T-cell (primary cell): ENCODE results near the gene MPRIP. TPM values are rescaled to one million over a fixed set of nuclear protein-coding genes. Genes with fewer than 3 reads are reported as not detected.

Source experiments
- ATAC-seq, 4 experiments: fragments of 200-7000 bp in 3 of 4; fragments of 150-1000 bp in 1 of 4; cut with Tn5 transposase; replicated peaks in 1 of 4; 1 replicate in 3 of 4; 2 replicates in 1 of 4; pipeline ENCODE4 v1.10.0; 2021; ENCODE audit warnings: moderate library complexity in 3 of 4, mild to moderate bottlenecking in 2 of 4, moderate number of reproducible peaks in 1 of 4
- CTCF ChIA-PET, 2 donors: fragments of 300-600 bp; sonication (Branson Sonifier 250); formaldehyde crosslinking; loops; one replicate each; lab custom pipeline; 2022; ENCODE audit warnings: antibody characterized with exemption in 2 of 2; lab: Charles Lee
- POLR2A ChIA-PET, 2 donors: fragments of 300-600 bp; sonication (Branson Sonifier 250); formaldehyde crosslinking; loops; one replicate each; lab custom pipeline; 2022; ENCODE audit warnings: antibody characterized with exemption in 2 of 2; lab: Charles Lee
- DNase-seq, 35 experiments: peaks; one replicate each; pipeline versions ENCODE4 v3.0.0 to v3.0.0-alpha.2; 2013 to 2023
- H3K27ac ChIP-seq: one replicate; pipeline ENCODE4 v1.5.1; 2013; ENCODE audit warnings: low read length
- H3K27me3 ChIP-seq, 2 experiments: replicated peaks in 1 of 2; 1 replicate in 1 of 2; 2 replicates in 1 of 2; pipeline versions ENCODE4 v1.6.1 to v1.7.0; 2013; ENCODE audit warnings: low read length in 1 of 2, mixed read lengths in 1 of 2; ENCODE audit not compliant: control insufficient read depth in 2 of 2, insufficient read depth in 2 of 2; ENCODE audit errors: extremely low read depth in 1 of 2
- H3K36me3 ChIP-seq, 2 donors: 1 replicate in 1 of 2; 2 replicates in 1 of 2; pipeline versions ENCODE4 v1.6.1 to v1.7.0; 2013; ENCODE audit warnings: low read length in 1 of 2; ENCODE audit not compliant: control insufficient read depth in 2 of 2, insufficient read depth in 1 of 2; ENCODE audit errors: extremely low read depth in 1 of 2
- H3K4me1 ChIP-seq, 2 experiments: 1 replicate in 1 of 2; 2 replicates in 1 of 2; pipeline versions ENCODE4 v1.6.1 to v1.7.0; 2013; ENCODE audit warnings: low read length in 2 of 2, mixed read lengths in 1 of 2; ENCODE audit not compliant: insufficient read depth in 2 of 2, control insufficient read depth in 1 of 2; ENCODE audit errors: extremely low read depth in 1 of 2
- H3K4me3 ChIP-seq, 2 donors: 1 replicate in 1 of 2; 2 replicates in 1 of 2; pipeline versions ENCODE4 v1.5.1 to v1.7.0; 2013; ENCODE audit warnings: mild to moderate bottlenecking in 2 of 2, low read length in 1 of 2, moderate library complexity in 1 of 2; ENCODE audit not compliant: control insufficient read depth in 1 of 2; ENCODE audit errors: extremely low read depth in 1 of 2
- H3K9me3 ChIP-seq: 2 replicates; pipeline ENCODE4 v1.7.0; 2013
- H3K27ac Mint-ChIP-seq, 2 donors: one replicate each; pipeline ENCODE4 v1.8.0; 2020 to 2021; ENCODE audit warnings: mild to moderate bottlenecking in 2 of 2, mixed read lengths in 2 of 2
- H3K27me3 Mint-ChIP-seq, 2 donors: one replicate each; pipeline ENCODE4 v1.8.0; 2021 to 2022; ENCODE audit warnings: mixed read lengths in 2 of 2
- H3K36me3 Mint-ChIP-seq: one replicate; pipeline ENCODE4 v1.8.0; 2021; ENCODE audit warnings: mixed read lengths
- H3K4me1 Mint-ChIP-seq, 3 donors: one replicate each; pipeline ENCODE4 v1.8.0; 2020 to 2022; ENCODE audit warnings: mixed read lengths in 3 of 3, mild to moderate bottlenecking in 1 of 3
- H3K4me3 Mint-ChIP-seq, 3 donors: one replicate each; pipeline ENCODE4 v1.8.0; 2020 to 2022; ENCODE audit warnings: mild to moderate bottlenecking in 3 of 3, mixed read lengths in 3 of 3, moderate library complexity in 3 of 3
- H3K9me3 Mint-ChIP-seq, 3 donors: one replicate each; pipeline ENCODE4 v1.8.0; 2020 to 2022; ENCODE audit warnings: mixed read lengths in 3 of 3
- WGBS: methylation state at CpG from one replicate; pipeline ENCODE4 v1.1.5; 2013; ENCODE audit warnings: missing lambda C conversion rate; ENCODE audit not compliant: insufficient coverage; 5-methylcytosine and 5-hydroxymethylcytosine counted together
- total RNA-seq, 35 experiments: library from RNA in 6 of 35; stranded (reverse) in 6 of 35; fragments of 120-200 nt in 1 of 35; gene quantifications; one replicate each; pipeline versions ENCODE4 v1.2.1 to v1.2.4 and lab custom pipeline; 2013 to 2026

The MPRIP gene
- total RNA-seq, 5 donors from 2014 or later (not counting 1 experiment from before 2014, with no cell fraction given): 189 to 266 (median 247) TPM

GRCh38 chr17:17081304-17081940 lies 39.2 kb downstream of the MPRIP start:
- Mint-ChIP-seq H3K27me3 (no peaks in the 10 kb centered on the region), H3K27ac (peak overlapping the region in 1 of 2 donors; percentile 15), H3K4me1 (peaks cover 7 to 18% (median 10%) of the 10 kb centered on the region in 3 donors), H3K4me3 (no peak overlapping the region), H3K36me3 (peaks cover 46% of the 10 kb centered on the region), H3K9me3 (no peaks in the 10 kb centered on the region)
- Histone ChIP-seq H3K27ac (no peak overlapping the region), H3K27me3 (no peaks in the 10 kb centered on the region), H3K36me3 (peaks cover 23 to 57% of the 10 kb centered on the region in 2 donors), H3K9me3 (no peaks in the 10 kb centered on the region), H3K4me3 (no peak overlapping the region), H3K4me1 (peaks cover 0 to 2% of the 10 kb centered on the region in 2 experiments)
- ChIA-PET POLR2A (no interaction called here), CTCF (interaction anchor here in 1 of 2 donors (0.7 kb wide), 1 partner anchor 59 kb away, joined by 5 read pairs; no protein-coding TSS in a partner anchor)
- 98% methylated on average over 9 of the region's 13 CpGs for WGBS
- ATAC-seq (no peak), DNase-seq (no peak)

- 94% methylated on average over 4 of the region's 4 CpGs for WGBS
- DNase-seq: no peak
These were observed 40.6 kb downstream of the MPRIP start for GRCh38 chr17:17082878-17083277.

GRCh38 chr17:17084317-17084835 lies 42.1 kb downstream of the MPRIP start:
- Mint-ChIP-seq H3K4me1 (peaks cover 32 to 42% (median 37%) of the 10 kb centered on the region in 3 donors), H3K27me3 (no peaks in the 10 kb centered on the region), H3K4me3 (no peak overlapping the region), H3K9me3 (no peaks in the 10 kb centered on the region), H3K36me3 (peaks cover 39% of the 10 kb centered on the region), H3K27ac (no peak overlapping the region)
- no peak for DNase-seq
- ChIA-PET POLR2A (no interaction called here), CTCF (interaction anchor here in 1 of 2 donors (0.6 kb wide), 1 partner anchor 699 kb away, joined by 5 read pairs; no protein-coding TSS in a partner anchor)
- H3K27me3 ChIP-seq: no peaks in the 10 kb centered on the region
- no peak overlapping the region for H3K4me3 ChIP-seq
- peaks cover 3 to 49% of the 10 kb centered on the region in 2 donors for H3K36me3 ChIP-seq
- H3K4me1 ChIP-seq: peaks cover 0 to 27% of the 10 kb centered on the region in 2 experiments
- H3K27ac ChIP-seq: no peak overlapping the region
- no peak for ATAC-seq
- H3K9me3 ChIP-seq: no peaks in the 10 kb centered on the region
- 100% methylated on average over 2 of the region's 9 CpGs for WGBS

More at GRCh38 chr17:17082878-17083277, 40.6 kb downstream of the MPRIP start:
- Mint-ChIP-seq H3K4me3 (no peak overlapping the region), H3K36me3 (peaks cover 40% of the 10 kb centered on the region), H3K4me1 (peaks cover 17 to 29% (median 22%) of the 10 kb centered on the region in 3 donors), H3K9me3 (no peaks in the 10 kb centered on the region), H3K27ac (no peak overlapping the region), H3K27me3 (no peaks in the 10 kb centered on the region)
- no peaks in the 10 kb centered on the region for H3K9me3 ChIP-seq
- H3K27ac ChIP-seq: no peak overlapping the region
- H3K4me1 ChIP-seq: peaks cover 0 to 13% of the 10 kb centered on the region in 2 experiments
- ChIA-PET CTCF (no interaction called here), POLR2A (interaction anchor here in 1 of 2 donors (0.5 kb wide), 1 partner anchor 59 kb away, joined by 3 read pairs; no protein-coding TSS in a partner anchor)
- no peak overlapping the region for H3K4me3 ChIP-seq
- no peak for ATAC-seq
- H3K36me3 ChIP-seq: peaks cover 15 to 62% of the 10 kb centered on the region in 2 donors
- H3K27me3 ChIP-seq: no peaks in the 10 kb centered on the region

- ChIA-PET POLR2A (no interaction called here), CTCF (interaction anchor here in 1 of 2 donors (0.6 kb wide), 1 partner anchor 699 kb away, joined by 5 read pairs; no protein-coding TSS in a partner anchor)
- H3K27me3 Mint-ChIP-seq: no peaks in the 10 kb centered on the region
- H3K36me3 Mint-ChIP-seq: peaks cover 39% of the 10 kb centered on the region
- Histone ChIP-seq H3K36me3 (peaks cover 8 to 49% of the 10 kb centered on the region in 2 donors), H3K27ac (no peak overlapping the region), H3K4me3 (no peak overlapping the region), H3K27me3 (no peaks in the 10 kb centered on the region), H3K9me3 (no peaks in the 10 kb centered on the region), H3K4me1 (peaks cover 0 to 32% of the 10 kb centered on the region in 2 experiments)
- H3K9me3 Mint-ChIP-seq: no peaks in the 10 kb centered on the region
- DNase-seq: no peak
- no peak for ATAC-seq
- H3K4me1 Mint-ChIP-seq: peaks cover 35 to 48% (median 37%) of the 10 kb centered on the region in 3 donors
- 93% methylated on average over 2 of the region's 6 CpGs for WGBS
- H3K4me3 Mint-ChIP-seq: no peak overlapping the region
- no peak overlapping the region for H3K27ac Mint-ChIP-seq
These were observed 42.7 kb downstream of the MPRIP start for GRCh38 chr17:17084941-17085340.

- H3K27me3 ChIP-seq: no peaks in the 10 kb centered on the region
- H3K36me3 Mint-ChIP-seq: peaks cover 36% of the 10 kb centered on the region
- H3K4me1 Mint-ChIP-seq: peaks cover 36 to 49% (median 40%) of the 10 kb centered on the region in 3 donors
- H3K36me3 ChIP-seq: peaks cover 8 to 48% of the 10 kb centered on the region in 2 donors
- DNase-seq: no peak
- no peaks in the 10 kb centered on the region for H3K9me3 Mint-ChIP-seq
- H3K27ac Mint-ChIP-seq: peak overlapping the region in 1 of 2 donors; percentile 0
- WGBS: 95% methylated on average over 2 of the region's 6 CpGs
- CTCF ChIA-PET: interaction anchor here (0.6 to 0.7 kb wide), 2 partner anchors 282 to 802 kb away, joined by 3 to 4 read pairs; no protein-coding TSS in a partner anchor
- no peak overlapping the region for H3K4me3 ChIP-seq
- H3K27ac ChIP-seq: no peak overlapping the region
- POLR2A ChIA-PET: no interaction called here
- ATAC-seq: no peak
- no peak overlapping the region for H3K4me3 Mint-ChIP-seq
- no peaks in the 10 kb centered on the region for H3K9me3 ChIP-seq
- H3K4me1 ChIP-seq: peaks cover 0 to 32% of the 10 kb centered on the region in 2 experiments
- H3K27me3 Mint-ChIP-seq: no peaks in the 10 kb centered on the region
These were observed 44.3 kb downstream of the MPRIP start for GRCh38 chr17:17086585-17086984.

- Histone ChIP-seq H3K36me3 (peaks cover 8 to 43% of the 10 kb centered on the region in 2 donors), H3K27ac (no peak overlapping the region), H3K4me3 (no peak overlapping the region), H3K4me1 (peaks cover 0 to 40% of the 10 kb centered on the region in 2 experiments), H3K27me3 (no peaks in the 10 kb centered on the region), H3K9me3 (no peaks in the 10 kb centered on the region)
- Mint-ChIP-seq H3K36me3 (peaks cover 36% of the 10 kb centered on the region), H3K27ac (peak overlapping the region in 1 of 2 donors; percentile 42), H3K27me3 (no peaks in the 10 kb centered on the region), H3K9me3 (no peaks in the 10 kb centered on the region), H3K4me3 (no peak overlapping the region), H3K4me1 (peaks cover 44 to 54% (median 46%) of the 10 kb centered on the region in 3 donors)
- no peak for DNase-seq
- 91% methylated on average over 10 of the region's 13 CpGs for WGBS
- no peak for ATAC-seq
- POLR2A ChIA-PET: no interaction called here
- CTCF ChIA-PET: interaction anchor here in 1 of 2 donors (0.6 kb wide), 1 partner anchor 20 kb away, joined by 3 read pairs; no protein-coding TSS in a partner anchor
These were observed 45.3 kb downstream of the MPRIP start for GRCh38 chr17:17087424-17088015.
